ENCODE measurements around the gene PPP1CB.

The PPP1CB gene

DNA sequence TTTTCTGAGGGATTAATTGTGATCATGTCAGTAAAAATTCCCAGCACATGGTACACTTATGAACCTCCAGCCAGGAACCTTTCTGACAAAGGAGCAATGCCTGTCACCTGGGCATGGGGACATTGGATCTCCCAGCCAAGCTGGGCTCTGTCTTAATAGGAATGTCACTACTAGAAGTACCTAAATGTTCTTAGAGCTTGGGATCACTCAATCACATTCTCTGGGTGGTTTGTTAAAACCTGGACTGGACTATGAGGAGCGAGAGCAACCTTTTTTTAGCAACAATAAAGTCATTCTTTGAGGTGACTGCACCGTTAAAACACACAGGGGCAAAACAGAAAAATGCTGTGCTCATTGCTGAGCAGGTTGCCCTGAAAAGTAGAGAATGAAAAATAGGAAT is 6.4 kb upstream of the PPP1CB start:
- no peak for DNase-seq (ENCODE audit: low read depth, low spot score)
- no CpG with 5 or more reads among the region's 2 CpGs for WGBS (ENCODE audit: insufficient coverage, insufficient read length)

DNA sequence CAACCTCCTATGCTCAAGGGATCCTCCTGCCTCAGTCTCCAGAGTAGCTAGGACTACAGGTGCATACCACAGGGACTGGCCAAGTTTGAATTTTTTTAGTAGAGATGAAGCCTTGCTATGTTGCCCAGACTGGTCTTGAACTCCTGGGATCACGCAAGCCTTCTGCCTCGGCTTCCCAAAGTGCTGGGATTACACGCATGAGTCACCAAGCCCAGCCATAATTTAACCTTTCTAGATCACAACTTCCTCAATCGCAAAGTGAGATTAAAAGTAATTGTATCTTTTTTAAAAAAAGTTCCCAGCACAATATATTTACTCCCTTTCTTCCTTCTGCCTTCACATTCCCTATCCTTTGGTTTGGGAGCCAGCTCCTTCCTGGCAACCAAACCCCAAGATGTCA is 5.8 kb upstream of the PPP1CB start:
- H3K27ac ChIP-seq (ENCODE audit: low read length), result no peak overlapping the region
- no CpG with 5 or more reads among the region's 4 CpGs for WGBS (ENCODE audit: insufficient coverage, insufficient read length)
- no peak for DNase-seq (ENCODE audit: low read depth, low spot score)

More for the DNA sequence above, 6.4 kb upstream of the PPP1CB start:
- no peaks in the 10 kb centered on the region for H3K27me3 ChIP-seq (ENCODE audit: control insufficient read depth, insufficient read depth, low read length)
- H3K9me3 ChIP-seq (ENCODE audit: control insufficient read depth, insufficient read depth, low read length), result no peaks in the 10 kb centered on the region
- H3K4me3 ChIP-seq (ENCODE audit: low read length), result no peak overlapping the region
- no peak overlapping the region for H3K27ac ChIP-seq (ENCODE audit: low read length)
- H3K36me3 ChIP-seq (ENCODE audit: control insufficient read depth, insufficient read depth, low read length), result no peaks in the 10 kb centered on the region
- no peaks in the 10 kb centered on the region for H3K4me1 ChIP-seq (ENCODE audit: control insufficient read depth, insufficient read depth, low read length)

GRCh38 chr2:28746429-28747111 is 5.1 kb upstream of the PPP1CB start:
- Histone ChIP-seq H3K4me3 (ENCODE audit: low read length) (no peak overlapping the region), H3K36me3 (ENCODE audit: control insufficient read depth, insufficient read depth, low read length) (no peaks in the 10 kb centered on the region), H3K27me3 (ENCODE audit: control insufficient read depth, insufficient read depth, low read length) (no peaks in the 10 kb centered on the region), H3K4me1 (ENCODE audit: control insufficient read depth, insufficient read depth, low read length) (peaks cover 1% of the 10 kb centered on the region; the same call in 1 of the 2 replicates), H3K9me3 (ENCODE audit: control insufficient read depth, insufficient read depth, low read length) (no peaks in the 10 kb centered on the region), H3K27ac (ENCODE audit: low read length) (no peak overlapping the region)
- no peak for DNase-seq (ENCODE audit: low read depth, low spot score)
- no CpG with 5 or more reads among the region's 3 CpGs for WGBS (ENCODE audit: insufficient coverage, insufficient read length)

More for the DNA sequence above, 5.8 kb upstream of the PPP1CB start:
- H3K36me3 ChIP-seq (ENCODE audit: control insufficient read depth, insufficient read depth, low read length), result no peaks in the 10 kb centered on the region
- H3K4me1 ChIP-seq (ENCODE audit: control insufficient read depth, insufficient read depth, low read length), result peaks cover 1% of the 10 kb centered on the region; the same call in 1 of the 2 replicates
- H3K27me3 ChIP-seq (ENCODE audit: control insufficient read depth, insufficient read depth, low read length), result no peaks in the 10 kb centered on the region
- no peak overlapping the region for H3K4me3 ChIP-seq (ENCODE audit: low read length)
- no peaks in the 10 kb centered on the region for H3K9me3 ChIP-seq (ENCODE audit: control insufficient read depth, insufficient read depth, low read length)

DNA sequence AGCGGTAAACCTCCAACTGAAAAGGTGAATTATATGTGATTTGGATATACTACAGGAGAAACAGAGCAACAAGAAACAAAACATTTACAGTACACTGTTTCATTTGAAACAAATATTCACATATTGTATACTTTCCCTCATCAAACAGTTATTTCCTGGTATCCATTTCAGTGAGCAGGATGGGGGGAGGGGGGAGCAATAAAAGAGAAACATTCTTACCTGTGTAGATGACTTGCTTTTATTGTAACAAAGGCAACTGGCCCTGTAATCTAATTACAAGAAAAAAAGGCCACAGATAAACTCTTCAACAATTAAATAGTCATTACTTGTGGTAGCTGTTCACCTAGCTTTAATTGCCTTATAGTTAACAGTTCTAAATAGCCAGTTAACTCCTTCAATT is 3.9 kb upstream of the PPP1CB start:
- WGBS (ENCODE audit: insufficient coverage, insufficient read length), result no CpG with 5 or more reads among the region's 1 CpG
- Histone ChIP-seq H3K27me3 (ENCODE audit: control insufficient read depth, insufficient read depth, low read length) (no peaks in the 10 kb centered on the region), H3K4me3 (ENCODE audit: low read length) (no peak overlapping the region), H3K36me3 (ENCODE audit: control insufficient read depth, insufficient read depth, low read length) (no peaks in the 10 kb centered on the region), H3K9me3 (ENCODE audit: control insufficient read depth, insufficient read depth, low read length) (no peaks in the 10 kb centered on the region), H3K27ac (ENCODE audit: low read length) (no peak overlapping the region), H3K4me1 (ENCODE audit: control insufficient read depth, insufficient read depth, low read length) (peaks cover 1% of the 10 kb centered on the region; the same call in 1 of the 2 replicates)
- DNase-seq (ENCODE audit: low read depth, low spot score), result no peak

DNA sequence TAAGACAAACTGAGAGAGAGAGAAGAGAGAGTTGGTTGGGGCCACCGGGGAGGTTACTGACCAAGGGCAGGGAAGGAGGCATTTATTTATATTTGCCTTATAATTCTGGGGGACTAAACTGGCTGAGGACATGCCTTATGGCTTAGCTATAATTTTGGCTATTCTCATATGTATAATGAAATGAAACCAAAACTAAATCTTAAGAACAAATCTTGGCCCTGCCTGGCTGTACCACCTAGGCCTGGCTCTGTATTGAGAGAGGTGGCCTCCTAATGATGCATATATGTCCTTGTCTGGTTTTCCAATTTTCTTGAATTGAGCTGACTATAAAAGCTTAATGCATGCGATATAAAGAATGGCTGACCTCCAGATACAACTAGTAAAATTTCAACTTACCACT is 3.5 kb upstream of the PPP1CB start:
- DNase-seq (ENCODE audit: low read depth, low spot score), result no peak
- Histone ChIP-seq H3K27me3 (ENCODE audit: control insufficient read depth, insufficient read depth, low read length) (no peaks in the 10 kb centered on the region), H3K36me3 (ENCODE audit: control insufficient read depth, insufficient read depth, low read length) (no peaks in the 10 kb centered on the region), H3K9me3 (ENCODE audit: control insufficient read depth, insufficient read depth, low read length) (no peaks in the 10 kb centered on the region), H3K27ac (ENCODE audit: low read length) (no peak overlapping the region), H3K4me3 (ENCODE audit: low read length) (no peak overlapping the region), H3K4me1 (ENCODE audit: control insufficient read depth, insufficient read depth, low read length) (peaks cover 1% of the 10 kb centered on the region; the same call in 1 of the 2 replicates)
- no CpG with 5 or more reads among the region's 2 CpGs for WGBS (ENCODE audit: insufficient coverage, insufficient read length)

DNA sequence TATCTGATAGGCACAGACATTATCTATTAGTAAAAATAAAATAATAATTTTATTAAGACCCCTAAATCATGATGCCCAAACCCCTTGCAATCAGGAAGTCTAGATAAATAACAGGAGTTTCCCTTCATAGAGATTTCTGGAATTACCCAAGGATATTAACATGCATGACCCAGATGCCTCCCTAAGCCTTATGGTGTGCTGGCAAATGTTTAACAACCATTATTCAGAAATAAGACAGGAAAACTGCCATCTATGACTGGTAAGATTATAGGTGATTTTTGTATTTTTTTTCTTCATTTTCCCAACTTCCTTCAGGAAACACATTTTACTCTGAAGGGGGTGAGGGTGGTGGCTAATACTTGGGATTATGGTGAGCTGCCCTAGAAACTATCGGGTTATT is 2.7 kb upstream of the PPP1CB start:
- Histone ChIP-seq H3K36me3 (ENCODE audit: control insufficient read depth, insufficient read depth, low read length) (no peaks in the 10 kb centered on the region), H3K4me3 (ENCODE audit: low read length) (no peak overlapping the region), H3K27ac (ENCODE audit: low read length) (no peak overlapping the region), H3K4me1 (ENCODE audit: control insufficient read depth, insufficient read depth, low read length) (peaks cover 1% of the 10 kb centered on the region; the same call in 1 of the 2 replicates), H3K9me3 (ENCODE audit: control insufficient read depth, insufficient read depth, low read length) (no peaks in the 10 kb centered on the region), H3K27me3 (ENCODE audit: control insufficient read depth, insufficient read depth, low read length) (no peaks in the 10 kb centered on the region)
- WGBS (ENCODE audit: insufficient coverage, insufficient read length), result no CpG with 5 or more reads among the region's 1 CpG
- no peak for DNase-seq (ENCODE audit: low read depth, low spot score)

DNA sequence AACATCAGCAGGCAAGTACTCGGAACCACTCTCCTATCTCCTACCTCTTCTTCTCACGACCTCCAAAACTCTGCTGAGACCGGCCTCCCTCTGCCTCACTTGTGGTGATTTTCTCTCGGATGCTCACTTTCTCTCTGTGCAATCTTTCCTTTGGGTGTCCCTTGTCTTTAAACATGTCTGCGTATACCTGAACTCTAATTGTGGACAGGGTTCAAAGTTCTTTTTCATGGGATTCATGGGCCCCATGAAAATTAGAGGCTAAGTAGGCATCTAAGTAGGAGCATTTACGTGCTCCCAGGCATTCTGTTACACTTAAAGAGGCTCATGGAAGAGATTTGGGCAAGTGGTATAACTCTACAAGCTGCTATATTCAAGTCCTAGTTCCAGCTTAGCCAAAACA is 2.1 kb upstream of the PPP1CB start:
- no peak overlapping the region for H3K27ac ChIP-seq (ENCODE audit: low read length)

DNA sequence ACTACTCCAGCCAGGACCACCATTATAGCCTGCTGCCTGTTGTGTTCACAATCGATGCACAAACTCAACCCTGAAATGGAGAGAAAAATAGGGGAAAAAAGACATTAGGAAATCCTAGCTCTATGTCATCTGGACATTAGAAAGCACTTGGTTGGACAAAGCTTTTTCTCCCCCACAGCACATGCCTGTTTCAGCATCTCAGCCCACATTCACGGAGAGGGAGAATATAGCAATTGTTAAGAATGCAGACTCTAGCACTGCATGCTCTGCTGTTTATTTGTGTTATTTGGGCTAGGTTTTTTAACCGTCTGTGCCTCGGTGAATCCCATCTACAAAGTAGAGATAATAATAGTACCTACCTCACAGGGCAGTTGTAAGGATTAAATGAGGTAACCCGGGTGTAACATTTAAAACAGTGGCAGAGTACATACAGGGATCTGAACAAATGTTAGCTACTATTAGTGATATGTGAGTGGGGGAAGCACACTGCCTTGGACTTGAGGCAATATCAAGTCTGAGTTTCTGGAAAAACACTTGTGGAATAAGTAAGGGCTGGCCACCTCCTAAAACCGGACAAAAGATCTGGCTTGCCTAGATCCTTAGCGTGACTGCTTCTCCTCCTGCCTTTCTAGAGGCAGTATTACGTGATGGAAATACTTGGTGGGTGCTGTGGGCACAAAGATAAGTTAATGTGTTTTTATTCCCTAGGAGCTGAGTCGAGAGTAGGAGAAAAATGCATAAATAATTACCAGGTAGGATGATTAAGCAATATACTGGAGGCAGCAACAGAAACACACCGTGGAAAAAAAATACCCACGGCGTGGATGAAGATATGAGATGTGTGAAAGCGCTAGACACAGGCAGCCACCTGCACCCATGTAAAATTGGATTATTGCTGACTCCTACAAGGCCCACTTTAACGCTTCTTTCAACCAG is 1.0 kb upstream of the PPP1CB start:
- H3K27me3 ChIP-seq (ENCODE audit: control insufficient read depth, insufficient read depth, low read length), result no peaks in the 10 kb centered on the region
- H3K4me3 ChIP-seq (ENCODE audit: low read length), result peak overlapping the region; percentile 75; the same call in 1 of the 2 replicates
- no peak overlapping the region for H3K27ac ChIP-seq (ENCODE audit: low read length)
- no peaks in the 10 kb centered on the region for H3K36me3 ChIP-seq (ENCODE audit: control insufficient read depth, insufficient read depth, low read length)
- DNase-seq (ENCODE audit: low read depth, low spot score), result no peak
- no peaks in the 10 kb centered on the region for H3K9me3 ChIP-seq (ENCODE audit: control insufficient read depth, insufficient read depth, low read length)
- WGBS (ENCODE audit: insufficient coverage, insufficient read length), result no CpG with 5 or more reads among the region's 14 CpGs
- H3K4me1 ChIP-seq (ENCODE audit: control insufficient read depth, insufficient read depth, low read length), result peaks cover 1% of the 10 kb centered on the region; the same call in 1 of the 2 replicates

More for the DNA sequence above, 2.1 kb upstream of the PPP1CB start:
- Histone ChIP-seq H3K27me3 (ENCODE audit: control insufficient read depth, insufficient read depth, low read length) (no peaks in the 10 kb centered on the region), H3K9me3 (ENCODE audit: control insufficient read depth, insufficient read depth, low read length) (no peaks in the 10 kb centered on the region), H3K4me1 (ENCODE audit: control insufficient read depth, insufficient read depth, low read length) (peaks cover 1% of the 10 kb centered on the region; the same call in 1 of the 2 replicates), H3K36me3 (ENCODE audit: control insufficient read depth, insufficient read depth, low read length) (no peaks in the 10 kb centered on the region), H3K4me3 (ENCODE audit: low read length) (no peak overlapping the region)
- no peak for DNase-seq (ENCODE audit: low read depth, low spot score)
- WGBS (ENCODE audit: insufficient coverage, insufficient read length), result no CpG with 5 or more reads among the region's 6 CpGs

DNA sequence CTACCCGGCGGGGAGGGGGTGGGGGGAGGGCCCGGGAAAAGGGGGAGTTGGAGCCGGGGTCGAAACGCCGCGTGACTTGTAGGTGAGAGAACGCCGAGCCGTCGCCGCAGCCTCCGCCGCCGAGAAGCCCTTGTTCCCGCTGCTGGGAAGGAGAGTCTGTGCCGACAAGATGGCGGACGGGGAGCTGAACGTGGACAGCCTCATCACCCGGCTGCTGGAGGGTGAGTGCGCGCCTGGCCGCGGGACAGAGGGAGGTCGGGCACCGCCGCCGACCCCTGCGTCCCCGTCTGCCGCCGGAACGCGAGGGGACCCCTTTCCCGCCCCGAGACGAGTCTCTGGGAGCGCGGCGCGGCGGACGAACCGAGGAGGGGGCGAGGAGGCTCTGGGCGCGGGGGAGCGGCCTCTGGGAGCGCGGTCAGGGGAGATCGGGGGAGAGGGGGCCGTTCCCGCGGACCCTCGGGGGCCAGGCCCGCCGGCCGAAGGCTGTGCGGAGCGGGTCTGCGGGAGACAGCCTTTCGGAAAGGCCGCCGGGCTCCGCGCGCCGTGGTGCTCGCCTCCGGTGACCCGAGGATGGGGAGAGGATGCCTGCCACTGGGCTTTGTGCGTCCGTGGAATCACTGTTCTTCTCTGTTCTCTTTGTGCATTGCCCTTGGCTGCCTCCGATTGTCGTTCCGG is 463 bp downstream of the PPP1CB start:
- no peaks in the 10 kb centered on the region for H3K27me3 ChIP-seq (ENCODE audit: control insufficient read depth, insufficient read depth, low read length)
- WGBS (ENCODE audit: insufficient coverage, insufficient read length), result no CpG with 5 or more reads among the region's 78 CpGs

More for the DNA sequence above, 463 bp downstream of the PPP1CB start:
- H3K9me3 ChIP-seq (ENCODE audit: control insufficient read depth, insufficient read depth, low read length), result no peaks in the 10 kb centered on the region
- peak overlapping the region; percentile 75 for H3K4me3 ChIP-seq (ENCODE audit: low read length)
- peaks cover 1% of the 10 kb centered on the region; the same call in 1 of the 2 replicates for H3K4me1 ChIP-seq (ENCODE audit: control insufficient read depth, insufficient read depth, low read length)
- DNase-seq (ENCODE audit: low read depth, low spot score), result peak; percentile 13
- H3K27ac ChIP-seq (ENCODE audit: low read length), result no peak overlapping the region
- H3K36me3 ChIP-seq (ENCODE audit: control insufficient read depth, insufficient read depth, low read length), result no peaks in the 10 kb centered on the region

Measured in iPS DF 6.9 (cell line).